Activated T-helper 1 cell treated with anti-CD3 and anti-CD28 coated beads, Interleukin-12 subunit alpha, Interleukin-12 subunit beta, Interleukin-2, Interleukin-4 antibody, amounts not matched to agents 30 ng/mL and 10 ng/mL and 1 ng/mL, durations not matched to agents 14 hours and 24 hours and 36 hours (primary cell): ENCODE data around the gene EYS. TPM values are rescaled to one million over a fixed set of nuclear protein-coding genes. Genes with fewer than 3 reads are reported as not detected.

ENCODE experiments used
- DNase-seq: peaks from one replicate; pipeline ENCODE4 v3.0.0; 2021; ENCODE audit warnings: low spot score
- H3K27ac Mint-ChIP-seq: one replicate; pipeline ENCODE4 v1.8.0; 2021; ENCODE audit warnings: mild to moderate bottlenecking, mixed read lengths
- H3K27me3 Mint-ChIP-seq: one replicate; pipeline ENCODE4 v1.8.0; 2022; ENCODE audit warnings: mild to moderate bottlenecking, moderate library complexity, mixed read lengths; ENCODE audit not compliant: insufficient read depth
- H3K36me3 Mint-ChIP-seq: one replicate; pipeline ENCODE4 v1.8.0; 2021; ENCODE audit warnings: low read depth, mixed read lengths
- H3K4me1 Mint-ChIP-seq: one replicate; pipeline ENCODE4 v1.8.0; 2021; ENCODE audit warnings: low read depth, mixed read lengths
- H3K4me3 Mint-ChIP-seq: one replicate; pipeline ENCODE4 v1.8.0; 2021; ENCODE audit warnings: mild to moderate bottlenecking, moderate library complexity, mixed read lengths
- H3K9me3 Mint-ChIP-seq: one replicate; pipeline ENCODE4 v1.8.0; 2021; ENCODE audit warnings: mixed read lengths
- intact Hi-C: fragments of 100-400 bp; cut with micrococcal nuclease; formaldehyde crosslinking; loops from one replicate; pipeline ENCODE4 v1.15.1; 2024
- total RNA-seq: library from RNA; stranded (reverse); gene quantifications from 2 replicates; pipeline ENCODE4 v1.2.3, GENCODE V29; 2022

EYS gene
- total RNA-seq, 1 donor from 2014 or later: not detected

- Mint-ChIP-seq H3K27ac (no peak overlapping the region), H3K9me3 (no peaks in the 10 kb centered on the region), H3K4me3 (no peak overlapping the region), H3K36me3 (no peaks in the 10 kb centered on the region), H3K4me1 (no peaks in the 10 kb centered on the region), H3K27me3 (no peaks in the 10 kb centered on the region)
- no peak for DNase-seq
- intact Hi-C loops: no loop called here
Observed at GRCh38 chr6:64724091-64724490, 982.9 kb downstream of the EYS start.

GRCh38 chr6:64723327-64724058 is 983.5 kb downstream of the EYS start:
- no peaks in the 10 kb centered on the region for H3K27me3 Mint-ChIP-seq
- H3K4me1 Mint-ChIP-seq: no peaks in the 10 kb centered on the region
- intact Hi-C loops: no loop called here

DNA sequence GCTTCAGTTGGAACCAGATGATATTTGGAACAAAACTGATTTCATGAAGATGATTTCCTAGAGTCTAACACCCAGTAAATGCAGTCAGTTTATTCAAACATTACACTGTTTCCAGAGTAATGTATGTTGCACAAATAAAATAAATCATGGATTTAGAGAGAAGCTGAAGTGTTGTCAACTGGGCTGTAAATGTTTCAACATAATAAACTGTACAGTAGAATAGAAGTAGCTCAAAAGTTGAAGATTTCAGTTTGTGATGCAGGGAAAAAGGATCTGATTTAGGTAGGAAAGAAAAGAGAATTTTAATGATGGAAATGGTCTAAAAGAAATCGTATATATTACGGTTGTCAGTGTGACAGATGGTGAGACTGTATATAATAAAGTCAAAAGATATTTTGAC is 985.2 kb downstream of the EYS start:
- Mint-ChIP-seq H3K36me3 (no peaks in the 10 kb centered on the region), H3K9me3 (no peaks in the 10 kb centered on the region), H3K4me1 (no peaks in the 10 kb centered on the region), H3K27ac (no peak overlapping the region), H3K27me3 (no peaks in the 10 kb centered on the region), H3K4me3 (no peak overlapping the region)
- intact Hi-C loops: no loop called here
- no peak for DNase-seq

More at GRCh38 chr6:64723327-64724058, 983.5 kb downstream of the EYS start:
- DNase-seq: no peak
- Mint-ChIP-seq H3K9me3 (no peaks in the 10 kb centered on the region), H3K4me3 (no peak overlapping the region), H3K36me3 (no peaks in the 10 kb centered on the region), H3K27ac (no peak overlapping the region)

GRCh38 chr6:64717281-64717680 is 989.7 kb downstream of the EYS start:
- Mint-ChIP-seq H3K9me3 (peaks cover 4% of the 10 kb centered on the region), H3K4me1 (no peaks in the 10 kb centered on the region), H3K36me3 (no peaks in the 10 kb centered on the region), H3K27ac (no peak overlapping the region), H3K4me3 (no peak overlapping the region), H3K27me3 (no peaks in the 10 kb centered on the region)
- DNase-seq: no peak
- intact Hi-C loops: no loop called here

DNA sequence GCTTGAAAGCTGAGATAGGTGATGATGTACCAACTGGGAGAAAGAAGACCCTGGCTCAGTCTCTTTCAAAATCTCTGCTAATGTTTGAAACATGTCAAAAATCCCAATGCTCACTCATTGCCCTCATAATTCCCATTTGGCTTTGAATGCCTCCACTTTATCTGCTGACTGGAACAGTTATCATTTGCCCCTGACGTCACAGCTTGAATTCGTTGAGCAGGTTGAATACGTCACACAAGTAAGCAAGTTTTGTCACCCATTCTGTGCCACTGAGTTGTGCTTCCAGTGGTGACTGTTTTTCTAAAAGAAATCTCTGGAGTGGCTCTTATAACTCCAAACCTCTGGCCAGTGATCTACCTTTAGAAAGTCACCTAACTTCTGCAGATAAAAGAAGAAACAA is 991.4 kb downstream of the EYS start:
- Mint-ChIP-seq H3K4me1 (no peaks in the 10 kb centered on the region), H3K36me3 (no peaks in the 10 kb centered on the region), H3K4me3 (no peak overlapping the region), H3K9me3 (peaks cover 4% of the 10 kb centered on the region), H3K27ac (no peak overlapping the region), H3K27me3 (no peaks in the 10 kb centered on the region)
- intact Hi-C loops: no loop called here
- DNase-seq: no peak

DNA sequence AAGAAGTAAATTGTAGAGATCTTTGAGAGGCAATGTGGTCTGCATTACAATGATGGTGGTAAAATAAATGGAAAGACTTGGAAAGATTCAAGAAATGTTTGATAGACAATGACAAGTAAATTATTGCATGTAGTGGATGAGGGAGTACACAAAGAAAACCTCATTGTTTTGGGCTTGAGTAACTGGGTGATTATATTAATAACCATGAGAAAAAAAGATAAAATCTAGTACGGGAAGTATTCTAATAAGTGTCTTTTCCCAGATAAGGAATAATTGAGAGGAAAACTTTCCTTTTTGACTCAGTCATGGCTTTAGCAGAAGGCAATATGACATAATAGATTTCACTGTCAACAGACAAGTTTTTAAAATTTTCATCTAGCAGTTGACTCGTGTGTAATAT is 993.0 kb downstream of the EYS start:
- no peak overlapping the region for H3K4me3 Mint-ChIP-seq
- intact Hi-C loops: no loop called here
- DNase-seq: no peak
- H3K9me3 Mint-ChIP-seq: peaks cover 4% of the 10 kb centered on the region
- no peaks in the 10 kb centered on the region for H3K36me3 Mint-ChIP-seq
- H3K4me1 Mint-ChIP-seq: no peaks in the 10 kb centered on the region
- no peaks in the 10 kb centered on the region for H3K27me3 Mint-ChIP-seq
- no peak overlapping the region for H3K27ac Mint-ChIP-seq

GRCh38 chr6:64713175-64713574 is 993.9 kb downstream of the EYS start:
- Mint-ChIP-seq H3K4me3 (no peak overlapping the region), H3K9me3 (peaks cover 4% of the 10 kb centered on the region), H3K36me3 (no peaks in the 10 kb centered on the region), H3K4me1 (no peaks in the 10 kb centered on the region), H3K27me3 (no peaks in the 10 kb centered on the region), H3K27ac (no peak overlapping the region)
- intact Hi-C loops: no loop called here
- no peak for DNase-seq

DNA sequence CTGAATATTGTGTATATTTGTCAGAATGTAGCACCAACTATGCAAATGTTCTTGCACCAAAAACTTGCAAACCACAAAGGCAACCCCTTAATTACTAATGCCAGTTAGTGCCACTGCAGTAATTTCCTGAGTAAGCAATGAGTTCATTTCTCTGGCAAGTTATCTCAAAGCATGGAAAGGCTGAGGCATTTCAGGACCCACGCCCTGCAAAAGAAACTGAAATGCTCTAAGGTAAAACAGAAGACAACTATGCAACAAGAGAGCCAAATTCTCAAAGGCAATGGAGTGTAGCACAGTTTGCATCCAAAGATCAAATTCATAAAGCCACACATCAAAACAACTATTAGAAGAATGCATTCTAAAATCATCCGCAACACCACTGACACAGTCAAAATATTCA is 994.4 kb downstream of the EYS start:
- no peak for DNase-seq
- Mint-ChIP-seq H3K4me1 (no peaks in the 10 kb centered on the region), H3K36me3 (no peaks in the 10 kb centered on the region), H3K9me3 (peaks cover 4% of the 10 kb centered on the region), H3K27ac (no peak overlapping the region), H3K4me3 (no peak overlapping the region), H3K27me3 (no peaks in the 10 kb centered on the region)
- intact Hi-C loops: no loop called here

DNA sequence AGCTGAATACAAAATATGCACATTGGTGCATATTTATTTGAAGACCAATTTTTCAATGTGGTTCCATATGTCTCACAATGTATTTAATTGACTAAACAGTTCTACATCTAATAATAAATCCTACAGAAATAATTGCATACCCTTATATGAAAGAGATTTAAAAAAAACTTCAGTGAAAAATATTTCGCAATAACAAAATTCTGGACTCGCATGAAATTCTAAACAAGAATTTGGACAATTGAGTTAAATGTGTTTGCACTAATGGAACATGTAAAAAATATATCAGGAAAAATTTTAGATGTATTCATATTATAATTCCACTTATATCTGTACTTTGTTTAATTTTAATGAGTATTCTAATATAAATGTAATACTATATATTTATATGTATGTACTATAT is 1003.1 kb downstream of the EYS start:
- Mint-ChIP-seq H3K36me3 (no peaks in the 10 kb centered on the region), H3K27ac (no peak overlapping the region), H3K27me3 (no peaks in the 10 kb centered on the region), H3K4me3 (no peak overlapping the region), H3K9me3 (peaks cover 18% of the 10 kb centered on the region), H3K4me1 (no peaks in the 10 kb centered on the region)
- DNase-seq: no peak
- intact Hi-C loops: no loop called here

- Mint-ChIP-seq H3K9me3 (peaks cover 33% of the 10 kb centered on the region), H3K4me1 (no peaks in the 10 kb centered on the region), H3K36me3 (no peaks in the 10 kb centered on the region), H3K27ac (no peak overlapping the region), H3K4me3 (no peak overlapping the region), H3K27me3 (no peaks in the 10 kb centered on the region)
- intact Hi-C loops: no loop called here
- DNase-seq: no peak
Observed at GRCh38 chr6:64696053-64696452, 1011.0 kb downstream of the EYS start.

DNA sequence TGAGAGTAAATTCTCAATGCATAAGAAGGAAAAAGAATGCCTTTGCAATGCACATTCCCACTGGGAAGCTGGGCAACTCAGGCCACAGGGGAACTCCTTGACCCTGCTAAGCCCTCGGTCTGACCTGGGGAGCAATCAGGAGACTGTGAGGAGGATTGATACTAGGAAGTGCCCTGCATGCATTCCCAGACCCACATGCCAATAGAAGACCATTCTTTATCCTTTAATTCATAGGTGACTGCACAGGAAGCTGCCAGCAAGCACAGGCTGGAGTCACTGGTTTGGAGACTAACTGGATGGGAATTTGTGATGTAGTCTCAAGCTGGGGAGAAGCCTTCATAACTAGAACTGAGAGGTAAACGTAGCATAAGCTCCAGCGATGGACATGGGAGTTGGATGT is 1012.7 kb downstream of the EYS start:
- H3K4me3 Mint-ChIP-seq: no peak overlapping the region
- peaks cover 33% of the 10 kb centered on the region for H3K9me3 Mint-ChIP-seq
- intact Hi-C loops: no loop called here
- DNase-seq: no peak
- no peak overlapping the region for H3K27ac Mint-ChIP-seq
- no peaks in the 10 kb centered on the region for H3K4me1 Mint-ChIP-seq
- no peaks in the 10 kb centered on the region for H3K36me3 Mint-ChIP-seq
- H3K27me3 Mint-ChIP-seq: no peaks in the 10 kb centered on the region

DNA sequence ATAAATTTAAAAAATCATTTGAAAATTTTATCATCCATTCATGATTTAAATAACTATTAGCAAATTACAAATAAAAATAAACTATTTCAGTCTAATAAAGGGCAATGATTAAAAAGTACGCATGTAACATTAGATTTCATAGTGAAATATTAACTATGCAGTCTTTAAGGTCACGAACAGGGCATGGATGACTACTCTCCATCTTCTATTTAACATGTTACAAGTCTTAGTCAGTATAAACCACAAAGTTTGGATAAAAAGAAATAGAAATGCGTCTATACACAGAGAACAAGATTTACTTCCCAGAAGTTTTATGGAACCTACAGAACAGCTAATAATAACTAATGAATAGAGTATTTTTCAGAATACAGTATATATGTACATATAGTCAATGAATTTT is 1016.0 kb downstream of the EYS start:
- Mint-ChIP-seq H3K9me3 (peaks cover 13% of the 10 kb centered on the region), H3K27me3 (no peaks in the 10 kb centered on the region), H3K4me3 (no peak overlapping the region), H3K27ac (no peak overlapping the region), H3K36me3 (no peaks in the 10 kb centered on the region), H3K4me1 (no peaks in the 10 kb centered on the region)
- intact Hi-C loops: no loop called here
- DNase-seq: no peak

GRCh38 chr6:64685401-64685800 is 1021.6 kb downstream of the EYS start:
- H3K27me3 Mint-ChIP-seq: no peaks in the 10 kb centered on the region
- peaks cover 11% of the 10 kb centered on the region for H3K9me3 Mint-ChIP-seq
- DNase-seq: no peak
- intact Hi-C loops: no loop called here
- H3K4me1 Mint-ChIP-seq: no peaks in the 10 kb centered on the region
- no peaks in the 10 kb centered on the region for H3K36me3 Mint-ChIP-seq
- no peak overlapping the region for H3K27ac Mint-ChIP-seq
- no peak overlapping the region for H3K4me3 Mint-ChIP-seq

DNA sequence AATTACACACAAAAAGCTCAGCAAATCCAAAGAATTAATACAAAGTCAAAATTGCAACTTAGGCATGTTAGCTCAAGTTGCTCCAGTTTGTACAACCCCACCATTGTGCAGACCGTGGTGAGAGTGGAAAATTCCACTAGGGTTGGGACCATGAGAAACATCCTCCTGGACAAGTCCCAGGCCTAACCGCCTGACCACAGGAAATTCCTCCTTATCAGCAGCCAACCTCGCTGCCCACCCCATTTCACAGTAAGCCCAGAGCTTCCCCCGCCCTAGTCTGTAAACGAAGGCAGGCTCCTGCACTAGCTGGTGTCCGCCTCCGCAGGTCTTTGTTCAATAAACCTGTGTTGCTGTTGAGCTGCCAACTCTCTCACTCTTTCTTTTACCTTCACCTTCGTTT is 1023.3 kb downstream of the EYS start:
- DNase-seq: no peak
- H3K27ac Mint-ChIP-seq: no peak overlapping the region
- H3K36me3 Mint-ChIP-seq: no peaks in the 10 kb centered on the region
- no peaks in the 10 kb centered on the region for H3K4me1 Mint-ChIP-seq
- peaks cover 15% of the 10 kb centered on the region for H3K9me3 Mint-ChIP-seq
- no peak overlapping the region for H3K4me3 Mint-ChIP-seq
- intact Hi-C loops: no loop called here
- no peaks in the 10 kb centered on the region for H3K27me3 Mint-ChIP-seq
